Large intestine (tissue), 3 donors: ENCODE data around the gene DAB2IP. TPM values are rescaled to one million over a fixed set of nuclear protein-coding genes. Genes with fewer than 3 reads are reported as not detected.

Experiments used
- DNase-seq, 2 donors: peaks; one replicate each; pipeline versions ENCODE4 v3.0.0 to v3.0.0-alpha.2; 2013
- H3K27ac ChIP-seq: one replicate; pipeline ENCODE4 v1.5.1; 2013; ENCODE audit warnings: low read length
- H3K27me3 ChIP-seq: 2 replicates; pipeline ENCODE4 v1.6.1; 2013; ENCODE audit warnings: low read length; ENCODE audit not compliant: control insufficient read depth, insufficient read depth
- H3K36me3 ChIP-seq: 2 replicates; pipeline ENCODE4 v1.6.1; 2013; ENCODE audit warnings: low read length; ENCODE audit not compliant: control insufficient read depth, insufficient read depth
- H3K4me1 ChIP-seq: one replicate; pipeline ENCODE4 v1.6.1; 2013; ENCODE audit warnings: low read length; ENCODE audit not compliant: control insufficient read depth, insufficient read depth
- H3K4me3 ChIP-seq: one replicate; pipeline ENCODE4 v1.5.1; 2013; ENCODE audit warnings: low read length
- H3K9me3 ChIP-seq: one replicate; pipeline ENCODE4 v1.6.1; 2013; ENCODE audit warnings: mild to moderate bottlenecking, low read depth, low read length, moderate library complexity; ENCODE audit not compliant: control insufficient read depth
- WGBS: methylation state at CpG from one replicate; pipeline ENCODE4 v1.1.5; 2013; ENCODE audit warnings: low lambda C conversion rate; ENCODE audit not compliant: insufficient coverage; 5-methylcytosine and 5-hydroxymethylcytosine counted together
- polyA plus RNA-seq: library from polyadenylated mRNA; unstranded; fragments of 120-200 nt; gene quantifications from one replicate; pipeline ENCODE4 v1.2.1, GENCODE V29; 2013

DAB2IP gene
- polyA plus RNA-seq, 1 donor, result 33.0 TPM

DNA sequence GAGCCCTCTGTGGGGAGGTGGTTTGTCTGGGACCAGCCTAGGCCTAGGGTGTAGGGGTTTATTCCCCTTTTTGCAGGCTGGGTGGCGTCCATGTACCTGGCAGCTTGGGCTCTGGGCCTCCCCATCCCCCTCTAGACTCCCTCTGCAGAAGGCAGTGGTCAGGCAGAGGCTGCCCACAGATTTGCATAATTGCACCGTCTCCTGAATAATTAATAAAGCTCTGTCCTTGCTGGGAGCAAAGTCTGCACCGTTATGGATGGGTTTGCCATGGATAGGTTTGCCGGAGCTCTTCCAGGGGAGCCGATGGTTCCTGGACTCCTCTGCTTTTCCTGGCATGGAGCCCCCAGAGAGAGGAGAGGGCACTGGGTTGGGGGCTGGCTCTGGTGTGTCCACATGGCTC, 60.4 kb downstream of the DAB2IP start:
- no peak overlapping the region for H3K27ac ChIP-seq
- no peak for DNase-seq
- H3K36me3 ChIP-seq, result peaks cover 11% of the 10 kb centered on the region
- WGBS, result no CpG with 5 or more reads among the region's 5 CpGs
- no peak overlapping the region for H3K4me3 ChIP-seq
- no peaks in the 10 kb centered on the region for H3K27me3 ChIP-seq
- no peaks in the 10 kb centered on the region for H3K9me3 ChIP-seq
- H3K4me1 ChIP-seq, result no peaks in the 10 kb centered on the region

DNA sequence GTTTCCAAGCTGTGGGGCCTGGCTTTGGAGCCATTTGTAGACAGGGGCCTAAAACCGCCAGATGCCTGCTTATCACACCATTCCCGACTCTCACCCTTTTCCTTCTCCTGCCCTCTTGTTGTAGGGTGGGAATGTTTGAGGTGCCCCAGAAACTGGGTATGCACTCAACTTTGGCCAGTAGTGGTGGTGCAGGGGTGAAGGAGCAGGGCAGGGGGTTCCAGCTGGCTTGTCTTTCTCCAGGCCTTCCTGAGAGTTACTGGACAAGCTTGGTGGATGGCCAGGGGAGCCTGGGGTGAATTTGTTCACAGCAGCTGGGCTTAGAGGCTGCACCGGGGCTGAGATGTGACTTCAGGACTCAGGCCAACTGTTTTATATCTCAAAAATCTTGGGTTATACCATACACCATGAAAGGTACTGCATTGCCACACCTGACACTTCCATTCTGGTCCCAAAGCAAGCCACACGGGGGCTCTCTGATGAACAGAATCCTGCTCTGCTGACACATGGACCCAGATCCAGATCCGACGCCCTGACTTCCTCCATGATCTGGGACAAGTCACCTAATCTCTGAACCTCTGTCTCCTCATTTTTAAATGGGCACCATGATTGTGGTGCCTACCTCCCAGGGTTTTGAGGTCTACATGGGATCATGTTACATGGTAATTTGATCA, 62.1 kb downstream of the DAB2IP start:
- no peaks in the 10 kb centered on the region for H3K27me3 ChIP-seq
- H3K4me1 ChIP-seq, result no peaks in the 10 kb centered on the region
- H3K27ac ChIP-seq, result no peak overlapping the region
- no peaks in the 10 kb centered on the region for H3K9me3 ChIP-seq
- DNase-seq, result no peak
- no peak overlapping the region for H3K4me3 ChIP-seq
- H3K36me3 ChIP-seq, result peaks cover 7% of the 10 kb centered on the region
- WGBS, result no CpG with 5 or more reads among the region's 6 CpGs

DNA sequence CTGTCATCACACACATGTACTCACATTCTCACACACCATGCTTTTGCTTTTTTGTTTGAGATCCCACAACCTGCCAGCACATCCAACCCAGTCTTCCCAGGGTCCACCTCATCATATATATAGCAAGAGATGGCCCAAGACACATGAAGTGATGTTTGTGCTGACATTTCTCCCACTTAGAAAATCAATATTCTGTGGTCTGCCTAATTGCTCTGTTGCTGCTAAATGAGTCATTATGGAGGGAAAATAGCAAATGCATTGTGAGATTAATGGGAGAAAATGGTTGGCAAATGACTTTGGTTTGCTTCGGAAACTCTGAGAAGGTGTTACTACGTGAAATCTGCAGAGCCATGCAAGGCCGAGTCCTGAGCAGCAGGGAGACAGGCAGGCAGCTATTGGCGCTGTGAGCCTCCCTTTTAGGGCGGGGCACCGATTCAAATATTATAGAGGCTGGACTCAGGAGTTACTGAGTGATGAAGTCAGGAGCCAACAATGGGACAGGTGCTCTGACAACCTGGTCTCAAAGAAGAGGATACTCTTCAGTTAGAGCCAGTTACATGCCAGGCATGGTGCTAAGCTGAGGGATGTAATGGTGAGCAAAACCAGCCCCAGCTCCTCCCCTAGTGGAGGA, 62.8 kb downstream of the DAB2IP start:
- H3K36me3 ChIP-seq, result peaks cover 7% of the 10 kb centered on the region
- H3K27me3 ChIP-seq, result no peaks in the 10 kb centered on the region
- H3K4me3 ChIP-seq, result no peak overlapping the region
- no peaks in the 10 kb centered on the region for H3K4me1 ChIP-seq
- H3K27ac ChIP-seq, result no peak overlapping the region
- no CpG with 5 or more reads among the region's 6 CpGs for WGBS
- no peak for DNase-seq
- H3K9me3 ChIP-seq, result no peaks in the 10 kb centered on the region

DNA sequence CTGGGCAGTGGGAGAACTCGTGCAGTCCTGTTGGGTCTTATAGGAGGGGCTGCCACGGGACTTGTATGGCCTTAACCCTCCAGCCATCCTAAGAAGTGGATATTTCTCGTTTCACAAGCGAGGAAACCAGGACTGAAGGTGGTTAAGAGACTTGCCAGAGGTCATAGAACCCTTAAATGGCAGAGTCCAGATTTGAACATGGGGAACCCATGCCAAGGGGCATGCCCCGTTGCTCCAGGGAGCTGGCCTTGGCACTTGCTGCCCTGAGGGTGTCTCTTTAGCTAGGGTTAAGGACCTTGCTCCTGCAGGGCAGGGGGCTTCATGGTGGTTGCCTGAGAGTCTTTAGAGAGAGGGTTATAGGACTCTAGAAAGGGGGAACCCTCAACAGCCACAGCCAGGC, 63.4 kb downstream of the DAB2IP start:
- no peaks in the 10 kb centered on the region for H3K4me1 ChIP-seq
- no peaks in the 10 kb centered on the region for H3K27me3 ChIP-seq
- no peak overlapping the region for H3K4me3 ChIP-seq
- no peaks in the 10 kb centered on the region for H3K9me3 ChIP-seq
- WGBS, result no CpG with 5 or more reads among the region's 5 CpGs
- H3K27ac ChIP-seq, result no peak overlapping the region
- no peak for DNase-seq
- peaks cover 7% of the 10 kb centered on the region for H3K36me3 ChIP-seq

DNA sequence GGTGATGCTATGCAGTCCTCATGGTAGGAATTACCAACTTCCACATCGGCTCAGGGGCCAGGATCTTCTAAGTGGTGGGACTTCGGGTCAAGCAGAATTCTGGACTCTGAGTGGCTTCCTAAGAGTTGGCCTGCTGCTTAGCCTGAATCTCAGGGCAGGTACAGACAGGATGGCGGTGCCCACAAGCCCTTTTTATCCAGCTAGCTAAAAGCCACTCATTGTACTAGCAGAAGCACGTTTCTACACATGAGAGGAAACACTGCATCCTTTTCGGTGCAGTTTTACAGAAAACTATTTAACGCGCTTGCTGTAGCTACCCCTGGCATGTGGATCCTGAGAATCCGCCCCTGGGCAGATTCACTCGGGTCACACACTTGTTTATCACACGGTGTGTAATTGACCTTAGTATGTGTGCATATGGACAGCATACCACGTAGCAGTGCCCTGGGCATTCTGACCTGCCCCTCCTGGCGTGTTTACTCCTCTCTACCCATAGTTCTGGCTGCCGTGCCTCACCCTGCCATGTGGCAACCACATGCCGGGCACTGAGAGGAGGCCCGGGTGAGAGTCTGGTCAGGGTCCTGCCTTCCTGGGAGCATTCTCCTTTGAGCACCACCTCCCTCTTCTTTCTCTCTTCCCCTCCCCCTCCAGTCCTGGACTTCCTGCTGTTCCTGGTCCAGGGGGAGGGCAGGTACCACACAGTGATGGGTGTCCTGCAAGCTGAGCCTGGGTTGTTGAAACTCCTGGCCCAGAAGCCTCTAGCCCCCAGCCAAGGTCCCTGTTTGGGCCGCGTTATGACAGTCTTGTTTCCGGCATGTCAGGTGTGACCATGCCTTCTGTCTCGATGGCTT, 65.9 kb downstream of the DAB2IP start:
- no peak for DNase-seq
- Histone ChIP-seq H3K4me1 (peaks cover 7% of the 10 kb centered on the region), H3K36me3 (peaks cover 9% of the 10 kb centered on the region), H3K4me3 (no peak overlapping the region), H3K27ac (no peak overlapping the region), H3K9me3 (no peaks in the 10 kb centered on the region), H3K27me3 (no peaks in the 10 kb centered on the region)
- WGBS, result 90% methylated on average over 2 of the region's 19 CpGs

DNA sequence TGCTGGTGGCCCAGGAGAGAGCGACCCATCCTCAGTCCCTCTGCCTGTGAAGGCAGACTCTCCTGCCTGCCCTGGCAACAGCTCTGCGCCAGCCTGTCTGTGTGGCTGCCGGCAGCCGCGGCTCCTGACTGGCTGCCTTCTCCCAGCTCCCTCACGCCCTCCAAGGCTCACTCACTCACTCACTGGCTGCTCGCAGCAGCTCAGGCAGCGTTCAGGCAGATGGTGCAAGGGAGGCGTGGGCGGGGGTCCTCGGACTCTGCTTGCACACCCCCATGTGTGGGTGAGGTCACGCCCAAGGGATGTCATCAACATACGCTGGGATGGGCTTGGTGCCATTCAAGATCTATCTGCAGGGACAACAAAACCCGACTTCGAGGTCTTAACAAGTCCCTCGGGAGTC, 66.7 kb downstream of the DAB2IP start:
- Histone ChIP-seq H3K36me3 (peaks cover 9% of the 10 kb centered on the region), H3K4me1 (peaks cover 7% of the 10 kb centered on the region), H3K9me3 (no peaks in the 10 kb centered on the region), H3K4me3 (no peak overlapping the region), H3K27me3 (no peaks in the 10 kb centered on the region), H3K27ac (no peak overlapping the region)
- no CpG with 5 or more reads among the region's 16 CpGs for WGBS
- DNase-seq, result peak in 1 of 2 donors; percentile 40

DNA sequence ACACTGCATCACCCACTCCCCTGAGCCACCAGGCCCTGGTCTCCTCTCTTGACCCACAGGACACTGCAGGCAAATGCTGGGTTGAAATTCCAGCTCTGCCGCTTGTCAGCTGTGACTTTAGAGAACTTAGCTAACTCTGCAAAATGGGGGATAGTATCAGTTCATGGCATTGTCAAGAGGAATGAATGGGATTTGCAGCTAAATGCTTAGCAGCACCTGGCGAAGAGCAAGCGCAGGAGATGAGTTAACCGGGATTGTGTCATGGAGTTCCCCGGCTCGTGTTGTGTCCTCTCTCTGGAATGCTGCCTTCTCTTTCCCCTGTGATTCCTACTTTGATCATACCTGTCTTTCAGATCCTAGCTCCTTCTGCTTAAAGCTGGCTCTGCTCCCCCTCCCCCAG, 67.1 kb downstream of the DAB2IP start:
- no peak for DNase-seq
- no peak overlapping the region for H3K27ac ChIP-seq
- H3K4me3 ChIP-seq, result no peak overlapping the region
- H3K9me3 ChIP-seq, result no peaks in the 10 kb centered on the region
- peaks cover 7% of the 10 kb centered on the region for H3K4me1 ChIP-seq
- WGBS, result no CpG with 5 or more reads among the region's 6 CpGs
- H3K36me3 ChIP-seq, result peaks cover 9% of the 10 kb centered on the region
- no peaks in the 10 kb centered on the region for H3K27me3 ChIP-seq

DNA sequence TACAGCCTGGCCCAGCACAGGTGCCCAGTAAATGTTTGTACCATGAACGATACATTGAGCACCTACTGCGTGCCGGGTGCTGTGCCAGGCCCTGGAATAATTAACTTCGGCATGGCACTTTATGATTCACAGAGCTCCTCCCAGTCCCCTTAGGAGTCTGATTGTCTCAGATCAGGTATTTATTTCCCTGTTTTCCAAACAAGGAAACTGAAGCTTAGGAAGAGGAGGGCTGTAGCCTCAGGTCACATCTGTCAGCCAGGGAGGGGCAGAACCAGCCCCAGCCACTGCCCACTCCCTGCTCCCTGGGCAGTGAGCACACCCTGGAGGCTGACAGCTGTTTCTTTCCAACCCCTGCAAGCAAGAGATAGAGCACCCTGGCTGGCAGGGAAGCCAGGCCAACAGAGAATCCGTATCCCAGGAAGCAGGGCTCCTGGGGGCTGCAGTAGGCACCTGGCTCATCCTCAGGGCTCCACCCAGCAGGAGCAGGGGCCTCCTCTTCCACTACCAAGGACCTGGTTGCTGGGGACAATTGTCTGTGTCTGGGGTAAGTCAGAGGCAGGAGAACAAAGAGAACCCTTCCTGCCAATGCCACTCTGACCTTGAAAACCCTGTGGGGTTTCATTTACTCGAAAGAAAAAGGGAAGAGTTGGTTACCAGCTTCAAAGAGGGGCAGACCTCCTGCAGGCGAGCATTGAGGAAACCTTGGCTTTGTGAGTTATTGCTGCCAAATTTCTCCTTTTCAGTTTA, 69.0 kb downstream of the DAB2IP start:
- Histone ChIP-seq H3K27ac (peak overlapping the region; percentile 11), H3K4me1 (peaks cover 10% of the 10 kb centered on the region), H3K9me3 (no peaks in the 10 kb centered on the region), H3K36me3 (peaks cover 8% of the 10 kb centered on the region), H3K4me3 (no peak overlapping the region), H3K27me3 (no peaks in the 10 kb centered on the region)
- peak in 1 of 2 donors; percentile 58 for DNase-seq
- WGBS, result 20% methylated on average over 1 of the region's 7 CpGs

DNA sequence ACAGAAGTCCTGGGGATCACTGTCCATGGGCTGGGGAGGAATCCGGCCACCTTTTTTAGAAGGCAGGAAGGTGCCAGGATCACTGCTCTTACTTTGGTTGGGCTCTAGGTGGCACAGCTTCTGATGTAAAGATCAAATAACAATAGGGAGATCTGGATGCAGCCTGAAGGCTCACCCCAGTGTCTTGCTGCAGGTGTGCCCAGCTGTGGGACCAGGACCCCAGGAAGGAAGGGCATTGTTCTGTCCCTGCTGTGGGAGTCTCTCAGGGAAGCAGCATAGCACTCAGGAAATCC, 69.6 kb downstream of the DAB2IP start:
- no CpG with 5 or more reads among the region's 1 CpG for WGBS
- H3K27me3 ChIP-seq, result no peaks in the 10 kb centered on the region
- H3K9me3 ChIP-seq, result no peaks in the 10 kb centered on the region

DNA sequence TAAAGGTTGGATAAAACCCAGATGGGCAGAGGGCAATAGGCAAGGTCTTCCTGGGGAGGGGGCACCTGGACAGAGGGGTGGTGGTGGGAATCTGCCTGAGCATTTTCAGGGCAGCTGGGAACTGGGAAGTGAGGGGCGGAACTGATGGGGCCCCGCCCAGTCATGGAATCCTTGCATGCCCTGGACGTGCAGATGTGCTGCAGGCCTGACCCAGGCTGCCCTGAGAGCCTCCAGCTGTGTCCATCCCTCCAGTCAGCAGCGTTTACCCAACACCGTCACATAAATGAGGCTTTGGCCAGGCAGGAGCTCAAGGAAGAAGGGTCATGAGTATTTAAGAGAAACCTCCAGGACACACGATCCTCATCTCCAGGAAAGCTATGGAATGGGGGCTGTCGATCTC, 70.3 kb downstream of the DAB2IP start:
- Histone ChIP-seq H3K9me3 (no peaks in the 10 kb centered on the region), H3K4me1 (peaks cover 12% of the 10 kb centered on the region), H3K27me3 (no peaks in the 10 kb centered on the region), H3K27ac (no peak overlapping the region), H3K4me3 (no peak overlapping the region), H3K36me3 (peaks cover 5% of the 10 kb centered on the region)
- no peak for DNase-seq
- no CpG with 5 or more reads among the region's 7 CpGs for WGBS

More for the DNA sequence above, 69.6 kb downstream of the DAB2IP start:
- no peak overlapping the region for H3K27ac ChIP-seq
- peaks cover 6% of the 10 kb centered on the region for H3K36me3 ChIP-seq
- H3K4me3 ChIP-seq, result no peak overlapping the region
- DNase-seq, result no peak
- peaks cover 12% of the 10 kb centered on the region for H3K4me1 ChIP-seq
